Panc1 (cell line): Measurements from ENCODE around the gene OTUB1.

ENCODE experiments used
- POLR2AphosphoS5 ChIP-seq: IDR thresholded peaks from 2 replicates; pipeline ENCODE4 v1.6.1; 2012; ENCODE audit warnings: mild to moderate bottlenecking, low read depth, low read length, moderate library complexity
- SIN3A ChIP-seq: IDR thresholded peaks from 2 replicates; pipeline ENCODE4 v1.6.1; 2012; ENCODE audit warnings: low read depth, mild to moderate bottlenecking, low read length, moderate library complexity, borderline replicate concordance; ENCODE audit not compliant: insufficient read depth
- TF ChIP-seq, protein P1 (sequence below): fragments of 450-650 bp; IDR thresholded peaks from 2 replicates; pipeline ENCODE4 v1.5.1; 2017; ENCODE audit warnings: mild to moderate bottlenecking

DNA sequence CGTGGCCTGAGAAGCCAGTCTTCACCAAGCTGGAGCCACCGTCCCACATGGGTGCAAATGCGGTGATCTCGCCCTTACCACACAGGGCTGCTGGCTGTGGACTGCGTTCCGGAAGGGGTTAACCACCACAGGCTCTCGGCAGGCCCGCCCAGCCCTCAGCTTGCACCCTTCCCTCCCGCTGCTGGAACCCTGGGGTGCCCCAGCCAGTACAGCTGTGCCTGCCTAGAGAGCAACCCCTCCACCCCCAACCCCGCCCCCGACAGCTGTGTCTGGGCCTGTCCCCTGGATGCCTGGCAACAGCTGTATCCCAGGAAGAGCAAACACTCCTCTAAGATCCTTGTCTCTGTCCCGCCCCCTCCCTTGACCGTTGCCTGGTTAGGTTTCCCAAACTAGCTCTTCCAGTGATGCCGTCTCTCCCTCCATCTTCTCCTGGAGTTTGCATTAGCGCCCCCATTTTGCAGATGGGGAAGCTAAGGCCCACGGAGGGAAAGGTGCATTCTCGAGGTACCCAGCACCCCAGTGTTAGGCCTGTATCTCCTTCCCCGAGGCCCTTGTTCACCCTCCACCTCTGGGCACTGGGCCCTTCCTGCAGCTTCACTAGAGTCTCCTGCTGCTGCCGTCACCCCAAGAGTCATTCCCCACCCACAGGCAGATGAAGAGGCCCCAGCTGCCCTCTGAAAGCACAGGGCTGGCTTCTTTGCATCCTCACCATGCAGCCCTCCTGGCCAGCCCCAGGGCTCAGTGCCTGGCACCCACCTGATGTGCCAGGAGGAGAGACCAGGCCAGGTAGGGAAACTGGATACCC is 24.4 kb upstream of the OTUB1 start:
- TF ChIP-seq POLR2AphosphoS5 (no peak), SIN3A (no peak)
- TF ChIP-seq, protein P1, sequence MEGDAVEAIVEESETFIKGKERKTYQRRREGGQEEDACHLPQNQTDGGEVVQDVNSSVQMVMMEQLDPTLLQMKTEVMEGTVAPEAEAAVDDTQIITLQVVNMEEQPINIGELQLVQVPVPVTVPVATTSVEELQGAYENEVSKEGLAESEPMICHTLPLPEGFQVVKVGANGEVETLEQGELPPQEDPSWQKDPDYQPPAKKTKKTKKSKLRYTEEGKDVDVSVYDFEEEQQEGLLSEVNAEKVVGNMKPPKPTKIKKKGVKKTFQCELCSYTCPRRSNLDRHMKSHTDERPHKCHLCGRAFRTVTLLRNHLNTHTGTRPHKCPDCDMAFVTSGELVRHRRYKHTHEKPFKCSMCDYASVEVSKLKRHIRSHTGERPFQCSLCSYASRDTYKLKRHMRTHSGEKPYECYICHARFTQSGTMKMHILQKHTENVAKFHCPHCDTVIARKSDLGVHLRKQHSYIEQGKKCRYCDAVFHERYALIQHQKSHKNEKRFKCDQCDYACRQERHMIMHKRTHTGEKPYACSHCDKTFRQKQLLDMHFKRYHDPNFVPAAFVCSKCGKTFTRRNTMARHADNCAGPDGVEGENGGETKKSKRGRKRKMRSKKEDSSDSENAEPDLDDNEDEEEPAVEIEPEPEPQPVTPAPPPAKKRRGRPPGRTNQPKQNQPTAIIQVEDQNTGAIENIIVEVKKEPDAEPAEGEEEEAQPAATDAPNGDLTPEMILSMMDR, result no peak
